ENCODE measurements around the gene THSD4. TPM values are rescaled to one million over a fixed set of nuclear protein-coding genes. Genes with fewer than 3 reads are reported as not detected.

THSD4 gene
- polyA plus RNA-seq, 1 donor (not counting 4 experiments of a cell fraction or from before 2014, with no cell fraction given) = 24.5 TPM

- dilution Hi-C loops (cut with MboI; ENCODE audit: extremely low pct_ligation_motif_present, low sequenced_read_pairs) = no loop called here
- Histone ChIP-seq H3K27me3 (ENCODE audit: control insufficient read depth, extremely low read depth, insufficient read depth, low read length) (no peaks in the 10 kb centered on the region), H3K36me3 (ENCODE audit: control insufficient read depth in 2 of 2, extremely low read depth in 1 of 2, insufficient read depth in 2 of 2, low read length in 2 of 2) (peaks cover 31 to 32% of the 10 kb centered on the region in 2 experiments), H3K79me2 (ENCODE audit: control insufficient read depth, insufficient read depth, low read length) (peaks cover 25% of the 10 kb centered on the region), H3K9me1 (ENCODE audit: control insufficient read depth, extremely low read depth, insufficient read depth, low read length) (no peaks in the 10 kb centered on the region), H4K20me1 (ENCODE audit: control insufficient read depth, extremely low read depth, insufficient read depth, low read length) (no peaks in the 10 kb centered on the region), H3K9me3 (ENCODE audit: control insufficient read depth, low read depth, low read length) (no peaks in the 10 kb centered on the region), H3K9ac (ENCODE audit: control insufficient read depth, extremely low read depth, insufficient read depth, low read length) (no peak overlapping the region), H3K4me2 (ENCODE audit: control insufficient read depth, extremely low read depth, insufficient read depth, low read depth, low read length) (no peak overlapping the region), H3K4me1 (ENCODE audit: control insufficient read depth, extremely low read depth, insufficient read depth, low read length) (peaks cover 33% of the 10 kb centered on the region), H2AFZ (ENCODE audit: control insufficient read depth, low read length) (no peak overlapping the region), H3K4me3 (ENCODE audit: control insufficient read depth in 2 of 3, extremely low read depth in 1 of 3, insufficient read depth in 2 of 3, low read depth in 1 of 3, low read length in 3 of 3) (no peak overlapping the region), H3K27ac (ENCODE audit: control insufficient read depth, insufficient read depth, low read length) (no peak overlapping the region)
- DNase-seq (ENCODE audit: low read depth, low spot score) (no peak), FAIRE-seq (no peak)
- TF ChIP-seq CTCF (optimal IDR thresholded peaks at IDR 0.05 in 1 of 3, IDR thresholded peaks at IDR 0.05 in 1 of 3, conservative IDR thresholded peaks at IDR 0.05 in 1 of 3; ENCODE audit: extremely low read depth in 1 of 3, insufficient read depth in 2 of 3, low read length in 3 of 3) = no peak
- TF ChIP-seq EZH2 (IDR thresholded peaks at IDR 0.05; ENCODE audit: low read length) = no peak
Observed at GRCh38 chr15:71154607-71155200, 39.4 kb downstream of the THSD4 start.

- Histone ChIP-seq H3K4me1 (ENCODE audit: control insufficient read depth, extremely low read depth, insufficient read depth, low read length) (peaks cover 31% of the 10 kb centered on the region), H3K4me3 (ENCODE audit: control insufficient read depth in 2 of 3, extremely low read depth in 1 of 3, insufficient read depth in 2 of 3, low read depth in 1 of 3, low read length in 3 of 3) (no peak overlapping the region), H3K79me2 (ENCODE audit: control insufficient read depth, insufficient read depth, low read length) (peaks cover 29% of the 10 kb centered on the region), H3K9ac (ENCODE audit: control insufficient read depth, extremely low read depth, insufficient read depth, low read length) (no peak overlapping the region), H3K9me1 (ENCODE audit: control insufficient read depth, extremely low read depth, insufficient read depth, low read length) (no peaks in the 10 kb centered on the region), H2AFZ (ENCODE audit: control insufficient read depth, low read length) (no peak overlapping the region), H3K27me3 (ENCODE audit: control insufficient read depth, extremely low read depth, insufficient read depth, low read length) (no peaks in the 10 kb centered on the region), H4K20me1 (ENCODE audit: control insufficient read depth, extremely low read depth, insufficient read depth, low read length) (no peaks in the 10 kb centered on the region), H3K4me2 (ENCODE audit: control insufficient read depth, extremely low read depth, insufficient read depth, low read depth, low read length) (no peak overlapping the region), H3K36me3 (ENCODE audit: control insufficient read depth in 2 of 2, extremely low read depth in 1 of 2, insufficient read depth in 2 of 2, low read length in 2 of 2) (peaks cover 31 to 32% of the 10 kb centered on the region in 2 experiments), H3K9me3 (ENCODE audit: control insufficient read depth, low read depth, low read length) (no peaks in the 10 kb centered on the region), H3K27ac (ENCODE audit: control insufficient read depth, insufficient read depth, low read length) (no peak overlapping the region)
- dilution Hi-C loops (cut with MboI; ENCODE audit: extremely low pct_ligation_motif_present, low sequenced_read_pairs) = no loop called here
- TF ChIP-seq EZH2 (IDR thresholded peaks at IDR 0.05; ENCODE audit: low read length) (no peak), CTCF (optimal IDR thresholded peaks at IDR 0.05 in 1 of 3, IDR thresholded peaks at IDR 0.05 in 1 of 3, conservative IDR thresholded peaks at IDR 0.05 in 1 of 3; ENCODE audit: extremely low read depth in 1 of 3, insufficient read depth in 2 of 3, low read length in 3 of 3) (no peak)
- DNase-seq (ENCODE audit: low read depth, low spot score) (no peak), FAIRE-seq (no peak)
Observed at GRCh38 chr15:71155534-71155933, 40.3 kb downstream of the THSD4 start.
